Urinary bladder (tissue), 4 donors: ENCODE measurements around the gene CPED1. TPM values are rescaled to one million over a fixed set of nuclear protein-coding genes. Genes with fewer than 3 reads are reported as not detected.

Experiments
- DNase-seq: peaks from one replicate; pipeline ENCODE4 v3.0.0-alpha.2; 2015; ENCODE audit errors: extremely low spot score
- H3K27ac ChIP-seq: one replicate; pipeline ENCODE4 v1.5.1; 2013; ENCODE audit warnings: low read depth, mild to moderate bottlenecking, moderate library complexity
- H3K36me3 ChIP-seq: one replicate; pipeline ENCODE4 v1.6.1; 2013; ENCODE audit warnings: mild to moderate bottlenecking, moderate library complexity; ENCODE audit not compliant: insufficient read depth
- H3K4me1 ChIP-seq: one replicate; pipeline ENCODE4 v1.6.1; 2013; ENCODE audit warnings: mild to moderate bottlenecking, moderate library complexity; ENCODE audit not compliant: insufficient read depth
- H3K4me3 ChIP-seq: one replicate; pipeline ENCODE4 v1.5.1; 2013; ENCODE audit warnings: low read depth, low read length
- WGBS: extraction: QIAGEN DNeasy Blood & Tissue Kit; methylation state at CpG from one replicate; pipeline ENCODE4 v1.1.7; 2013; 5-methylcytosine and 5-hydroxymethylcytosine counted together
- polyA plus RNA-seq: library from polyadenylated mRNA; stranded (reverse); fragments of 200-250 nt; gene quantifications from one replicate; pipeline ENCODE4 v1.2.3, GENCODE V29; 2013
- total RNA-seq: library from RNA; depleted of rRNA; stranded (reverse); fragments of >200 nt; gene quantifications from one replicate; pipeline ENCODE4 v1.2.3, GENCODE V29; 2014
- donor health status: healthy with polysubstance abuse.
- donor health status: healthy.

CPED1 gene
- 78.4 TPM for total RNA-seq
- 33.4 TPM for polyA plus RNA-seq

DNA sequence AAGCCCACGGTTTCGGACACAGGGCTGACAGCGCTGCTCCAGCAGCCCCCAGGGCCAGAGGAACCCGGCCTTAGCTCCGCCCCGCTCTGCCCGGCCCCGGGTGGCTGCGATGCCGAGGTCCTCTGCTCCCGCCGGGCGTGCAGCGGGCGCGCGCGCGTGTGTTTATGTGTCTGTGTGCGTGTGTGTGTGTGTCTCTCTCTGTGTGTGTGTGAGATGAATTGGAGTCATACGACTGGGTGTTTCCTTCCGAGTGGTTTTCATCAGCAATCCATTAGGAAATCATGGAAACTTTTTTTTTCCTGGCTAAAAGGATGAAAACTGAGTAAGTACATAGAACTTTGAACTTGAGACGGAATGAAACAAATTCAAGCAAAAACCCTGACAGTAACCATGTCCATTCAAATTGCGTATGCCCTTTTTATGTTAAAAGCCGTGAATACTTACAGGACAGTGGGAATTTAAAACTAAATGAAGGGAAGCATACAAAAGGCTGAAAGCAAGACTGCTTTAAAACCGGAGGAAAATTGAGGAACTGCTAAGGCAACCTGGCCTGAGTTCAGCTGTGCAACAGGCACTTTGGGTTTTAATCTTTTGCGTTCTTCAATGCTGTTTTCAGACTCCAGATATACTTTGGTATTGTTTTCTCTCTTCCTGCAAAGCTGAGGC is at the start of gene CPED1:
Gene CPED1, plus strand, starts transcription at position 121 of the 666 bp plus-strand sequence. CDS start 911 bp downstream, outside the sequence.
- Histone ChIP-seq H3K4me3 (peak within 1 kb of the TSS; percentile 41), H3K36me3 (no peaks in the 10 kb centered on the region), H3K4me1 (no peaks in the 10 kb centered on the region), H3K27ac (peak within 1 kb of the TSS; percentile 62)
- under 1% methylated on average over 27 of the region's 27 CpGs for WGBS
- DNase-seq, result no peak

DNA sequence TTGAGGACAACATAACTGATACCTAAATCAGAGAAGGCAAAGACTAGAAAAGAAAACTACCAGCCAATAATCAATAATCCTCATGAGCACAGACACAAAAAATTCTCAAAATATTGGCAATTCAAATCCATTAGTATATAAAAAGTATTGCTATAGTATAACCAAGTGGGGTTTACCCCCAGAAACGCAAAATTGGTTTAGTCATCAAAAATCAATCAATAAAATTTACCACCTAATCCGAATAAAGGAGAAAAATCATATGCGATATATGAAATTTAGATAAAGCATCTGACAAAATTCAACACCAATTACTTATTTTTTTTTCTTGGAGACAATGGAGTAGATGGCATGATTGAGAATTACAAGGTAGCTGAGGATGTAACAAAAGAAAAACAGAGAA is 49.2 kb upstream of the CPED1 start:
- Histone ChIP-seq H3K36me3 (no peaks in the 10 kb centered on the region), H3K4me3 (no peak overlapping the region), H3K27ac (no peak overlapping the region), H3K4me1 (no peaks in the 10 kb centered on the region)
- WGBS, result 97% methylated on average over 3 of the region's 3 CpGs
- DNase-seq, result no peak

DNA sequence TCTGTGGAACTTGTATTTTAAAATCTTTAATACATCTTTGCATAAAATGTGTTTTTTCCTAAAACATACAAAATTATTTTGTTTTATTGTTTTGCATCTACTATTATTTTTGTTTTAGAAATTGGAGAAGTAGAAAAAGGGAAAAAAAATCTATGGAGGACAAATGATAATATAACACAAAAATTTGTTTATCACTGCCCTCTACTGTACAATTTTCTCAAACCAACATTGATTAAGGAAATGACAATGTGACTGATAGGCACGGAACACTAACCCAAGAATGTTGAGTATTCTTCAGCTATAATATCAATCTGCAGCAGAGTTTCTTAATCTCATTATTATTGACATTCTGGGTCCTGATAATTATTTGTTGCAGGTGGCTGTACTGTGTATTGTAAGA is 47.4 kb upstream of the CPED1 start:
- DNase-seq, result no peak
- 31% methylated on average over 1 of the region's 1 CpG for WGBS
- Histone ChIP-seq H3K36me3 (no peaks in the 10 kb centered on the region), H3K27ac (no peak overlapping the region), H3K4me1 (no peaks in the 10 kb centered on the region), H3K4me3 (no peak overlapping the region)

DNA sequence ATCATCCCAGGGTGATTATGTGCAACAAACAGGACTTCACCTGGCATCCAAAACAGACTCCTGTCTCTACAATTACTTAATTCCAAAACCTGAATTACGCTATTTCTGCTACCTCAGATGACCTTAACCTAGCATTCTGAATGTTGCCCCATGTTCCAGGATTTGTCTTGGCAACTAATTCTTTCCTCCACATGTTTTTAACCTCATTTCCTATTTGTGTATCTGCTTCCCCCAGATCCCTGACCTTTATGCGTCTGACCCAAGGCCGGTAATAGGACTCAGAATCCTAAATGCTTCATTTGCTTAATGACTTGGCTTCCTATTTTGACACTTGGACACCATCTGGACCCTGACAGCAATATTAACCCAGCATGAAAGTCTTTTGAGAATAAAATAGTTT is 46.7 kb upstream of the CPED1 start:
- DNase-seq, result no peak

DNA sequence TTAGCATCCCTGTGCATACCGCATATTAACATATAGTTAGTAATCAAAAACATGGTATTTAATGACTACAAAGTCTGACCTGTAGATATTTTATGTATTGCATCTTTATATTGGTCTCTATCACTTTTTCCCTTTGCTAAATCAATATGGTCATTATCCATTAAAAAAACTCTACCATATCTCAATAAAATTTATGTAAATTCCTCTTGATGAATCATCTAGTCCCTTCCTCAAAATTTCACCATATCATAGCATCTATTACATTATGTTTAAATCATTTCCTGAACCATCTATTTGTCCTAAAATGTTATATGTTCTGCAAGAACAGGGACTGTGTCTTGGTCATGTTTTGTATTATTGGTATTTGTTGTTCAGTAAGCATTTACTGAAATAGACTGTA is 45.6 kb upstream of the CPED1 start:
- no peak overlapping the region for H3K4me3 ChIP-seq
- no peak for DNase-seq
- H3K27ac ChIP-seq, result no peak overlapping the region

More for the DNA sequence above, 46.7 kb upstream of the CPED1 start:
- no peak overlapping the region for H3K27ac ChIP-seq
- WGBS, result 52% methylated on average over 3 of the region's 3 CpGs
- no peaks in the 10 kb centered on the region for H3K36me3 ChIP-seq
- H3K4me3 ChIP-seq, result no peak overlapping the region
- no peaks in the 10 kb centered on the region for H3K4me1 ChIP-seq

DNA sequence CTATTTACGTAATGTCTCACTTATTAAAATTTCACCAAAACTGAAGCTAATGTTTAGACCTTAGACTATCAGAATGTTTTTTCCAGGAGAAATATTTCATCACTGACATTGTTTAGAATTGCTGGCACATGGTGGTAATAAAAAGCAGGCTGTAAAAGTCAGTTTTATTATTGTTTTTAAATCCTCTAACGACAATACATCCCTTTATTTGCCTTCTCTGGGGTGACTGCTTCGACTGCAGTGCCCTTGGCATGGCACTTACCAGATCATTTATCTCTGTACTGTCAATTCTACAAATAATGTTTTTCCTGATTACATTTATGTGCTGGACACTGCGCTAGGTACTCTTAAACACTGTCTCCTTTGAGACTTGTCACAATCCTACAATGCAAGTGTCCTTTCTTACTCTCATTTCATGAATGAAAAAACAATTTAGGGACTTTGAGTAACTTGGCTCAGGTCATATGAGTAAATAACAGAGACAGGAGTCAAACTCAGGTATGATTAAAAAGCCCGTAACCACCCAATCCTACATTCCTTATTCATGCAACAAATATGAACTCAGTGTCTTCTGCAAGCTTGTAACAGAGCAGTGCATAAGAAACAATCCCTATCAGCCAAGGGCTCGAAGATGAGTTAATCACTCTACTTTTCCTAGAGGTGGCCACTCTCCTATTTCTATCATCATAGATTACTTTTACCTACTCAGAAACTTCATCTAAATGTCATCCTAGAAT is 43.5 kb upstream of the CPED1 start:
- Histone ChIP-seq H3K36me3 (no peaks in the 10 kb centered on the region), H3K4me1 (no peaks in the 10 kb centered on the region), H3K4me3 (no peak overlapping the region), H3K27ac (no peak overlapping the region)
- no peak for DNase-seq
- WGBS, result 20% methylated on average over 6 of the region's 6 CpGs

More for the DNA sequence above, 45.6 kb upstream of the CPED1 start:
- 96% methylated on average over 1 of the region's 1 CpG for WGBS
- no peaks in the 10 kb centered on the region for H3K36me3 ChIP-seq
- no peaks in the 10 kb centered on the region for H3K4me1 ChIP-seq

DNA sequence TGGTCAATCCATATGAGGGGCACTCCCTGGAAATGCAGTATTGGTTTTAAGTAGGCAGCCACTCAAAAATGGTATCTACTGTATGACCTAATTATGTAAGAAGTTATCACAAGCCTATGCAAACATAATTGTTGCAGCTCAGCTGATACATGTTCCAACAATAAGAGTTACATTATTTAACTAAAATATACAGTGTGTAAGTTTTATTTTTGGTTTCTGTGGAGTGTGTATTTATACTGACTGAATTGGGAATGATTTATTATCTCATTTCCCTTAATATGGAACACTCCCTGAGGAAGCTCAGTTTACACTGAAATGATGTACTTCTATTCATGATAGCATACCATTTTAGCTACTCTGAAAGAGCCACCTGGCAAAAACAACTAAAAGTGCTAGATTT is 40.5 kb upstream of the CPED1 start:
- H3K4me1 ChIP-seq, result no peaks in the 10 kb centered on the region
- no peak overlapping the region for H3K27ac ChIP-seq

DNA sequence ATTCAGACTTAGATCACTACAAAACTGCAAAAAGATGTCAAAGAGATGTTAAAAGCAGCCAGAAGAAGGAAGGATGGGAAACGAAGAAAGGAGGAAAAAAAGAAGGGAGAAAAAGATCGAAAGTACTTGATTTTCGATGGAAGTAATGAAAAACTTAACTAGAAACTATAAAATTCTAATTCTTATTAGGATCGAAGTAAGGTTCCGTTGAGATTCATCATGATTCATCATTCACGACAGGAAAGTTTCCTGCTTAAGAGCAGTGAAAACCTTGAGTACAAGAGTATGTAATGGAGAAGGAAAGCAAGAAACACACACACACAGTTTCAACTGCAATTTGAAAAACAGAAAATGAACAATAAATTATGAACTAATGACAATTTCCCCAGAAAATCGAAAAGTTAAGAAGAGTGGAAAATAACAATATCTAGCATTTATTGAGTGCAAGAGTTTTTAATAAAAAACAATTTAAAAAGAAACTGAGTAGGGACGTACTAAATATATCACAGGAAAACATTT is 39.1 kb upstream of the CPED1 start:
- 62% methylated on average over 8 of the region's 8 CpGs for WGBS
- Histone ChIP-seq H3K36me3 (no peaks in the 10 kb centered on the region), H3K4me3 (no peak overlapping the region), H3K4me1 (no peaks in the 10 kb centered on the region), H3K27ac (no peak overlapping the region)
- no peak for DNase-seq

More for the DNA sequence above, 40.5 kb upstream of the CPED1 start:
- Histone ChIP-seq H3K36me3 (no peaks in the 10 kb centered on the region), H3K4me3 (no peak overlapping the region)
- no peak for DNase-seq

DNA sequence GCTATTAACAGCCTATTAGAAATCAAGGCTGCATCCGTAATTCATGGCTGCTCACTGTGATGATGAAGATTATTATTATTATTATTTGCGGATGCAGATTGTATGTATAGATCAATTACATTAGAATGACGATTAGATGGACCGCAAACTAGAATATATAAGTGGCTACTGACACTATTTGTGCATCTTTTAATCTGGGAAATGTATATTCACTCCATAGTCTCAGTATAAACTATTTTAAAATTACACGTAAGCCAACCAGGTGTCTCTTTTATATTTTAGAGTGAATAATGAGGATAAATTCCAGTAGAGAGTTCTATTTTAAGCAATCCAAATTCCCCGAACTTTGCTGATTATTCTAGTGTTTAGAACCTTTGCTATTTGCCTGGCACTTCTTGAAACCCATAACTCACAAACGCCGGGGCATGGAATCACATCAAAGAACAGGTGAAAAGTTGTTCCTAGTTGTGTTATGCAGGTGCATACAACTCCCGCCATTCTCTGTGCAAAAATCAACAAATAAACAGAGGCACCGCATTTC is 38.4 kb upstream of the CPED1 start:
- Histone ChIP-seq H3K27ac (no peak overlapping the region), H3K36me3 (peaks cover 2% of the 10 kb centered on the region), H3K4me1 (no peaks in the 10 kb centered on the region), H3K4me3 (peak overlapping the region; percentile 37)
- DNase-seq, result no peak
- 3% methylated on average over 10 of the region's 10 CpGs for WGBS

DNA sequence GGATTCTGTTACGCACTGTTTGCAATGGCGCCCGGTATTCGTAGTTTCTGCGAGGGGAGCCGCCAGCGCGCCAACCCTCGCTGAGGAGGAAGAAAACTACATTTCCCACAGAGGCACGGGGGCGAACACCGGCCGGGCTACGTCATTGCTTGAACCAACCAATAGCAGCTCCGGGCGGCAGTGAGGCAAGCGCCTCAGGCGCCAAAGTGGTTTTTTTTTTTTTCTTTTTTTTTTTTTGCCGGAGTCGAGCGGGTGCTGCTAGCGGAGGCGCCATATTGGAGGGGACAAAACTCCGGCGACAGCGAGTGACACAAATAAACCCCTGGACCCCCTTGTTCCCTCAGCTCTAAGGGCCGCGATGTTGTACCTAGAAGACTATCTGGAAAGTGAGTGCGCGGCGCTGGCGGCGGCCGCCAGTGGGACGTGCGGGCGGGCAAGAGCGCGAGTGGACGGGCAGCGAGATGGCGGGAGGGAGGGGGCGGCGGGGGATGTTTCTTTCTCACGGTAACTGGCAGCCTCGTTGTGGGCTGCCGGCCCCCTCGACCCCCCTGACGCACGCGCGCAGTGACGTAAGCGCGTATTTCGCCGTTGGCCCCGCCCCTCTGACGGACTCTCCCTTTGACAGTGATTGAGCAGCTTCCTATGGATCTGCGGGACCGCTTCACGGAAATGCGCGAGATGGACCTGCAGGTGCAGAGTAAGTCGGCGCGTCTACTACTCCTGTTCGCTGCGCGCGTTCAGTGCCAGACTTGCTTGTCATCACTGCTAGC is 37.8 kb upstream of the CPED1 start, which contains the start of gene ING3:
Gene ING3, plus strand, starts transcription at position 239 of the 770 bp plus-strand sequence. Its CDS starts 120 bp downstream, at position 359.
- H3K4me1 ChIP-seq, result no peaks in the 10 kb centered on the region

DNA sequence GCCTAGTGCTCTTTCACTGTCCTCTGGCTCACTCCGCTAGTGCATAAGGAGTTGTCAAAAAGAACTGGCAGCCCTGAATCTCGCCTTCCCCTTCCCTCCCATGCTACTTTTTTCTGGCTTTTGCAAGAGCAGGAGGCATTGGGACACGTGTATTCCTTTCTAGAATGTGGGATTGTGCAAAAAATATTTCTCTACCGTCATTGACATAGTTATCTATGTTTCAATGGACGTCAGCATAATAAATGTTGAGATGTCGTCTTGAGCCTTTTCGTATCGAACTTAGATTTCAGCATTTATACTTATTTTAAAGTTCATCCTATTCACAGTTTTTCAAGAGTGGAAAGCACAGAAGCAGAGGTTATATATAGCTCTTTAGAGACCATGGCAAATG is 37.2 kb upstream of the CPED1 start:
- peak overlapping the region; percentile 51 for H3K4me3 ChIP-seq
- peak overlapping the region; percentile 25 for H3K27ac ChIP-seq
- H3K4me1 ChIP-seq, result no peaks in the 10 kb centered on the region
- H3K36me3 ChIP-seq, result peaks cover 2% of the 10 kb centered on the region
- WGBS, result 6% methylated on average over 8 of the region's 8 CpGs
- no peak for DNase-seq

More for the DNA sequence above, 37.8 kb upstream of the CPED1 start, which contains the start of gene ING3:
- Histone ChIP-seq H3K36me3 (peaks cover 2% of the 10 kb centered on the region), H3K27ac (peak within 1 kb of the TSS; percentile 99), H3K4me3 (peak within 1 kb of the TSS; percentile 51)
- peak; percentile 95 for DNase-seq
- WGBS, result under 1% methylated on average over 71 of the region's 71 CpGs

DNA sequence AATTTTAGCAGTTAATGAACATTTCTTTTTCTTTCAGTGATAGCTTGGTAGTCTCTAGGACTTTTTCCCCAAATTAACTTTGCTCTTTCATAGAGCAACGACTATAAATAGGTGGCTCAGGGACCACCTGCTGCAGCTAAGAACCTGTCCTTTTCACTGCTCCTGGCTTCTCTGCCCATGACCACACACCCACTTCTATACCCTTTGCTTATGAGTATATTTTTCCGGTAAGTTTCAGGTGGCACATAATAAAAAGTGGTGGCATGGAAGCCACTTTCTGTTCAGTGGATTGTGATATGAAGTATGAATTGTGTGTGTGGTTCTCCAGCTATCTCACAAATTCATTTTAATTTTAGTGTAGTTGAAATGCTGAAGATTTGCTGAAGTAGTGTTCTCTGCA is 36.7 kb upstream of the CPED1 start:
- H3K4me3 ChIP-seq, result no peak overlapping the region

DNA sequence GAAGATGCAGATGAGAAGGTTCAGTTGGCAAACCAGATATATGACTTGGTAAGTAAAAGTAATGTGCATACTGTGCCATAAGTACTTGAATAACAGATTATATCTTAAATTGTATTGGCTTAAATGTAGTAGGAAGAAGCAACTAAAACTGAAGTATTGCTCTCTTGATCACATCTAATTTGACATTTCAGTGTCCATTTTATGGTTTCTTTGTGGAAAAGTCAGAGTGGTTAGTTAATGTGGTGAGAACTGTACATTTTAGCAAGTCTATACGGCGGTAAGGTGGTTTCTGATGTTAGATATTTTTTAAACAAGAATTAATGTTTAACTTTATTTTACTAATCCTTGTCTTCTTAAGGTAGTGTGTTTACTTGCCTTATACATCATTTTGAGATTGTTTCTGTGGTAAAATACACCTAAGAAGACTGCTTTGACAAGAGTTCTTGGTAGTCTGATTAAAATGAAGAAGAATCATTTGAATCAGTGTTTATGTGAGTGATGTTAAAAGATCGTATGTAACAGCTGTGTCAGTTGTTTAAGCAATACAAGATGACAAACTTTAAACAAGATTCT is 32.8 kb upstream of the CPED1 start:
- DNase-seq, result no peak
- H3K36me3 ChIP-seq, result peaks cover 2% of the 10 kb centered on the region
- WGBS, result 84% methylated on average over 3 of the region's 3 CpGs
- H3K4me3 ChIP-seq, result no peak overlapping the region
- no peak overlapping the region for H3K27ac ChIP-seq
- H3K4me1 ChIP-seq, result no peaks in the 10 kb centered on the region

More for the DNA sequence above, 36.7 kb upstream of the CPED1 start:
- H3K36me3 ChIP-seq, result peaks cover 2% of the 10 kb centered on the region
- no peak overlapping the region for H3K27ac ChIP-seq
- 72% methylated on average over 2 of the region's 2 CpGs for WGBS
- H3K4me1 ChIP-seq, result no peaks in the 10 kb centered on the region
- no peak for DNase-seq
